Large intestine (tissue), 3 donors: ENCODE data around the gene XXYLT1. TPM values are rescaled to one million over a fixed set of nuclear protein-coding genes. Genes with fewer than 3 reads are reported as not detected.
A peak's percentile ranks its signal among the peaks of the same experiment; 100 is the strongest.
"Not testable (repeated sequence)": the region's sequence is repeated elsewhere in the genome, so short reads cannot be mapped to it uniquely, and the experiment has no call there.

Experiments
- DNase-seq, 2 donors: peaks; one replicate each; pipeline versions ENCODE4 v3.0.0 to v3.0.0-alpha.2; 2013
- H3K27ac ChIP-seq: one replicate; pipeline ENCODE4 v1.5.1; 2013; ENCODE audit warnings: low read length
- H3K27me3 ChIP-seq: 2 replicates; pipeline ENCODE4 v1.6.1; 2013; ENCODE audit warnings: low read length; ENCODE audit not compliant: control insufficient read depth, insufficient read depth
- H3K36me3 ChIP-seq: 2 replicates; pipeline ENCODE4 v1.6.1; 2013; ENCODE audit warnings: low read length; ENCODE audit not compliant: control insufficient read depth, insufficient read depth
- H3K4me1 ChIP-seq: one replicate; pipeline ENCODE4 v1.6.1; 2013; ENCODE audit warnings: low read length; ENCODE audit not compliant: control insufficient read depth, insufficient read depth
- H3K4me3 ChIP-seq: one replicate; pipeline ENCODE4 v1.5.1; 2013; ENCODE audit warnings: low read length
- H3K9me3 ChIP-seq: one replicate; pipeline ENCODE4 v1.6.1; 2013; ENCODE audit warnings: mild to moderate bottlenecking, low read depth, low read length, moderate library complexity; ENCODE audit not compliant: control insufficient read depth
- WGBS: methylation state at CpG from one replicate; pipeline ENCODE4 v1.1.5; 2013; ENCODE audit warnings: low lambda C conversion rate; ENCODE audit not compliant: insufficient coverage; 5-methylcytosine and 5-hydroxymethylcytosine counted together
- polyA plus RNA-seq: library from polyadenylated mRNA; unstranded; fragments of 120-200 nt; gene quantifications from one replicate; pipeline ENCODE4 v1.2.1, GENCODE V29; 2013

XXYLT1 gene
- polyA plus RNA-seq, 1 donor, result 14.0 TPM

GRCh38 chr3:195110647-195111318 lies 160.2 kb downstream of the XXYLT1 start:
- Histone ChIP-seq H3K36me3 (no peaks in the 10 kb centered on the region), H3K27me3 (no peaks in the 10 kb centered on the region), H3K9me3 (peaks cover 9% of the 10 kb centered on the region), H3K4me1 (peaks cover 16% of the 10 kb centered on the region), H3K4me3 (no peak overlapping the region), H3K27ac (no peak overlapping the region)
- WGBS, result no CpG with 5 or more reads among the region's 14 CpGs
- peak; percentile 35 to 59 for DNase-seq

DNA sequence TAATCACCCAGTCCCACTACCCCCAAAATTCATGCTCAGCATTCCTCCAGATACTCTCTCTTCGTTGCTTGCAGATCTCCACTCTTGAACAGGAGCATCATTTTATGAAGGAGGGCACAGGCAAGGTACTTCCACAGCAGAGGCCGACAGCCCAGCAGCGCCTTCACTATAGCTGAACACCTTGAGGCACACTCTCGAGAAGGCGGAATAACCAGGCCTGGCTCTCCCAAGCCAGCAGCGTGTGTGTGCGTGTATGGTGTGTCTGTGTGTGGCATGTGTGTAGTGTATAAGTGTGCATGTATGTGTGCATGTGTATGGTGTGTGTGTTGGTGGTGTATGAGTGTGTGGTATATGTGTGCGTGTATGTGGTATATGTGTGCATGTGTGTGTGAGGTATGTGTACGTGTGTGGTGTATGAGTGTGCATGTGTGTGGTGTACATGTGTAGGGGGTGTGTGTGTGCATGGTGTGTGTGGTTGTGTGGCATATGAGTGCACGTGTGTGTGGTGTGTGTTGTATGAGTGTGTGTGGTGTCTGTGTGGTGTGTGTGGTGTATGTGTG lies 161.8 kb downstream of the XXYLT1 start:
- WGBS, result no CpG with 5 or more reads among the region's 10 CpGs
- H3K36me3 ChIP-seq, result no peaks in the 10 kb centered on the region
- no peaks in the 10 kb centered on the region for H3K27me3 ChIP-seq
- DNase-seq, result no peak
- H3K9me3 ChIP-seq, result peaks cover 9% of the 10 kb centered on the region
- no peak overlapping the region for H3K4me3 ChIP-seq
- H3K4me1 ChIP-seq, result peaks cover 24% of the 10 kb centered on the region
- H3K27ac ChIP-seq, result no peak overlapping the region

DNA sequence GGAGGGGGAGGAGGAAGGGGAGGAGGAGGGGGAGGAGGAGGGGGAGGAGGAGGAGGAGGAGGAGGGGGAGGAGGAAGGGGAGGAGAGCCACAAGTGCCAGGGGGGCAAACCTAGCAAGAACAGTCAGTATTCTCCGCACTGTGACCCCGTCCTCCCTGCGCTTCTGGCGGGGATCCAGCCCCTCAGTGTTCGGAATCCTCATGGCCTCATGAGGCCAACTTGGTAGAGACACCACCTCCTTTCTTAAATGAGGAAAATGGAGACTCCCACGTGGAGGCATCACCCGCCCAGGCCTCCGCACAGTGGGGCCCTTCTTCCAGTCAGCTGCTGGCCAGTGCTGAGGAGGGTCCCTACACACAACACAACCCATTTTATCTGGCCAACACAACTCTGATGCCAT lies 163.4 kb downstream of the XXYLT1 start:
- Histone ChIP-seq H3K36me3 (no peaks in the 10 kb centered on the region), H3K27me3 (no peaks in the 10 kb centered on the region), H3K4me1 (peaks cover 40% of the 10 kb centered on the region), H3K27ac (no peak overlapping the region), H3K9me3 (peaks cover 16% of the 10 kb centered on the region), H3K4me3 (no peak overlapping the region)
- no peak for DNase-seq
- WGBS, result no CpG with 5 or more reads among the region's 8 CpGs

GRCh38 chr3:195107031-195107430 lies 163.9 kb downstream of the XXYLT1 start:
- DNase-seq, H3K27ac ChIP-seq, H3K4me3 ChIP-seq, H3K36me3 ChIP-seq, H3K27me3 ChIP-seq: not testable (repeated sequence)
- Histone ChIP-seq H3K4me1 (peaks cover 40% of the 10 kb centered on the region), H3K9me3 (peaks cover 16% of the 10 kb centered on the region)
- no CpG with 5 or more reads among the region's 17 CpGs for WGBS

DNA sequence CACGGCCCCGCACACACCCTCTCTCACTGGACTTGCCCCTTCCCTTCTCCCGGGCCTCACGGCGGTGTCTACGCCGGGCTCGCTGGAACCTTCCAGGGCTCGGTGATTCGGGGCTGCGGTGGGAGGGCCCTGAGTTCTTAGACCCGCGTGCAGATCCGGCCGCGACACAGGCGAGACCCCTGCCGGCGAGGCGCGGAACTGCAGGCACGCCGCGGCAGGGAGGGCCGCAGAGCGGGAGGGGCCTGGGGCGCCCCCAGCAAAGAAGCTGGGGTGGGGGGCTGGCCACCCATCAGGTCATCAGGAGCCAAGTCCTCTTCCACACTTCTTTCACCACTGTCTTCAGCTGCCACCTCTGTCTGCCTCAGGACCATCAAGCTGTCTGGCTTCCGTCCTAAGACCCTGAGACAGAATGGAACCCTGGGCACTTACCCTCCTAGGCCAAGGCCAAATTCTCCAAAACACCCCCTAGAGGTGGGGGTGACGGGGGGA lies 164.5 kb downstream of the XXYLT1 start:
- H3K9me3 ChIP-seq, result peaks cover 16% of the 10 kb centered on the region
- H3K4me3 ChIP-seq, result peak overlapping the region; percentile 15
- H3K27me3 ChIP-seq, result no peaks in the 10 kb centered on the region
- no CpG with 5 or more reads among the region's 29 CpGs for WGBS
- peak overlapping the region; percentile 91 for H3K27ac ChIP-seq
- DNase-seq, result peak; percentile 65 to 75
- H3K36me3 ChIP-seq, result no peaks in the 10 kb centered on the region
- H3K4me1 ChIP-seq, result peaks cover 40% of the 10 kb centered on the region

- Histone ChIP-seq H3K9me3 (peaks cover 16% of the 10 kb centered on the region), H3K4me1 (peaks cover 40% of the 10 kb centered on the region), H3K27me3 (no peaks in the 10 kb centered on the region), H3K36me3 (no peaks in the 10 kb centered on the region), H3K4me3 (peak overlapping the region; percentile 15), H3K27ac (peak overlapping the region; percentile 91)
- no peak for DNase-seq
- 92% methylated on average over 1 of the region's 12 CpGs for whole genome bisulfite sequencing
Measured at GRCh38 chr3:195105841-195106417, 165.0 kb downstream of the XXYLT1 start.

- DNase-seq, result peak; percentile 84 to 93
- Histone ChIP-seq H3K9me3 (peaks cover 16% of the 10 kb centered on the region), H3K4me3 (no peak overlapping the region), H3K27me3 (no peaks in the 10 kb centered on the region), H3K27ac (peak overlapping the region; percentile 91), H3K36me3 (no peaks in the 10 kb centered on the region), H3K4me1 (peaks cover 40% of the 10 kb centered on the region)
- WGBS, result no CpG with 5 or more reads among the region's 13 CpGs
Measured at GRCh38 chr3:195105389-195105788, 165.6 kb downstream of the XXYLT1 start.

DNA sequence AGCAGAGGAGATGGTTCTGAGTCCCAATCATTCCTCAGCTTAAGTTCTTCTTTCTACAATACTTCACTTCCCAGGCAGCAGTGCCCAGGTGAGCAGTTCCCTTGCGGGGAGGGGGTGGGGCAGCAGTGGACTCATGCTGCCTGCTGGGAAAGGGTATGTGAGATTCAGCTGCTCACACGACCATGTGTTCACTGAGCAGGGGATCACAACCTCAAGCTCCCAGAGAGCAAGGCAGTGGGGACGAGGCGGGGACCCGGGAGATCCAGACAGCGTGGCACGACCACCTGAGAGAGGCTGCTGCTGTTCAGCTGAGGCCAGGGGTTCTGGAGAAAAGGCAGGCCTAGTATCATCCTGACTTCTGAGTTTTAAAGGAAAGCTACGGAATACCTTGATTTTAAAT lies 166.6 kb downstream of the XXYLT1 start:
- peaks cover 7% of the 10 kb centered on the region for H3K9me3 ChIP-seq
- H3K27ac ChIP-seq, result peak overlapping the region; percentile 86
- no peaks in the 10 kb centered on the region for H3K27me3 ChIP-seq
- WGBS, result no CpG with 5 or more reads among the region's 8 CpGs
- H3K4me1 ChIP-seq, result peaks cover 40% of the 10 kb centered on the region
- H3K4me3 ChIP-seq, result no peak overlapping the region
- no peak for DNase-seq
- H3K36me3 ChIP-seq, result no peaks in the 10 kb centered on the region

DNA sequence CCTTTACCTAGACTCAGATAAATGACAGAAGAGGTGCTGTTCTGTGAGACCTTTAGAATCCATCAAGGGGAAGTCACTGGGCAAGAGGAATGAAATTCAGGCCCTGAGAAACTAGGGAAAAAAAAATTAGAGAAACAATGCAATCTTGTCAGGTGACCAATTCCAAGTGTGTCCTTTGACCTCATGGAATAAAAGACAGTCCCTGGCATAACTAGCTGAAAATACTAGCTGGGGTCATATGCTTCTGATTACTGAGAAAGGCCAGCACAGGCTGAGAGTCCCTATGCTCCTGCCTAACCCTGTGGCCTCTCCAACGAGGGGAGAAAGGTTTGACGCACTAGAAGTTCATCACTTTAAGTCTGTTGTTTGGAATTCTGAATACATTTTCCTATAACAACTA lies 167.3 kb downstream of the XXYLT1 start:
- H3K27me3 ChIP-seq, result no peaks in the 10 kb centered on the region
- WGBS, result no CpG with 5 or more reads among the region's 2 CpGs
- H3K9me3 ChIP-seq, result peaks cover 7% of the 10 kb centered on the region
- no peak overlapping the region for H3K4me3 ChIP-seq
- peaks cover 40% of the 10 kb centered on the region for H3K4me1 ChIP-seq
- DNase-seq, result peak; percentile 48 to 79
- no peaks in the 10 kb centered on the region for H3K36me3 ChIP-seq
- peak overlapping the region; percentile 86 for H3K27ac ChIP-seq

DNA sequence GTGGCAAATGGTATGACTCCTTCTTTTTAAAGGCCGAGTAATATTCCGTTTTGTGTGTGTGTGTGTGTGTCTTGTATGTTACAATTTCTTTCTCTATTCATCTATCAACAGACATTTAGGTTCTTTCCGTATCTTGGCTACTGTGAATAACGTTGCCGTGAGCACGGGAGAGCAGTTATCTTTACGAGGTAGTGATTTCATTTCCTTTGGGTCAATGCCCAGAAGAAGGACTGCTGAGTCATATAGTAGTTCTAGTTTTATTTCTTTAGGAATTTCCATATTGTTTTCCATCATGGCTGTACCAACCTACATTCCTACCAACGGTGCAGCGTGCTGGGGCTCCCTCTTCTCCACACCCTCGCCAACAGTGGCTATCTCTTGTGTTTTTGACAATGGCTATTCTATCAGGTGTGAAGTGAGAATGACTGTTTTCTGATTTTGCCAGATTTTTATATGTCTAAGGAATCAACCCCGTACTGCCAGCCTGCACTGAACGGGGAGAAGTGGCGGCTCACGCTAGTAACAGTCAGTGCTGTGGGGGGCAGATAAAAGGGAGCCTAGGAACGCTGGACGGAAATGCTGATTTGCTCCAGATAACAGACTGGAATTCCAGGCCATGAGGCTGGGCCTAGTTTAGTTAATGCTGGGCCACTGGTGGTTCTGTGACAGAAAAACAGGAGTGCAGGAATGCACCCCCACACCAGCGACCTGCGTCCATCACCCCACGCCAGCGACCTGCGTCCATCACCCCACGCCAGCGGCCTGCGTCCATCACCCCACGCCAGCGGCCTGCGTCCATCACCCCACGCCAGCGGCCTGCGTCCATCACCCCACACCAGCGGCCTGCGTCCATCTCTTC lies 168.1 kb downstream of the XXYLT1 start:
- DNase-seq, result peak; percentile 58 to 83
- Histone ChIP-seq H3K9me3 (peaks cover 7% of the 10 kb centered on the region), H3K27me3 (no peaks in the 10 kb centered on the region), H3K4me1 (peaks cover 40% of the 10 kb centered on the region), H3K27ac (peak overlapping the region; percentile 86), H3K4me3 (no peak overlapping the region), H3K36me3 (no peaks in the 10 kb centered on the region)
- 32% methylated on average over 5 of the region's 32 CpGs for WGBS
